Fibroblast of pulmonary artery (primary cell): ENCODE results near the gene PPFIBP1.

Experiments
- DNase-seq: peaks from one replicate; pipeline ENCODE4 v3.0.0-alpha.2; 2010; ENCODE audit warnings: low read depth
- H3K4me3 ChIP-seq: replicated peaks from 2 replicates; pipeline ENCODE4 v1.5.1; 2011; ENCODE audit warnings: low read depth, mild to moderate bottlenecking, control low read depth, low read length, moderate library complexity
- TF ChIP-seq, protein P1 (sequence below): IDR thresholded peaks from 2 replicates; pipeline ENCODE4 v1.5.1; 2011; ENCODE audit warnings: mild to moderate bottlenecking, control low read depth, low read length, inconsistent platforms; ENCODE audit errors: missing control alignments

PPFIBP1 gene

DNA sequence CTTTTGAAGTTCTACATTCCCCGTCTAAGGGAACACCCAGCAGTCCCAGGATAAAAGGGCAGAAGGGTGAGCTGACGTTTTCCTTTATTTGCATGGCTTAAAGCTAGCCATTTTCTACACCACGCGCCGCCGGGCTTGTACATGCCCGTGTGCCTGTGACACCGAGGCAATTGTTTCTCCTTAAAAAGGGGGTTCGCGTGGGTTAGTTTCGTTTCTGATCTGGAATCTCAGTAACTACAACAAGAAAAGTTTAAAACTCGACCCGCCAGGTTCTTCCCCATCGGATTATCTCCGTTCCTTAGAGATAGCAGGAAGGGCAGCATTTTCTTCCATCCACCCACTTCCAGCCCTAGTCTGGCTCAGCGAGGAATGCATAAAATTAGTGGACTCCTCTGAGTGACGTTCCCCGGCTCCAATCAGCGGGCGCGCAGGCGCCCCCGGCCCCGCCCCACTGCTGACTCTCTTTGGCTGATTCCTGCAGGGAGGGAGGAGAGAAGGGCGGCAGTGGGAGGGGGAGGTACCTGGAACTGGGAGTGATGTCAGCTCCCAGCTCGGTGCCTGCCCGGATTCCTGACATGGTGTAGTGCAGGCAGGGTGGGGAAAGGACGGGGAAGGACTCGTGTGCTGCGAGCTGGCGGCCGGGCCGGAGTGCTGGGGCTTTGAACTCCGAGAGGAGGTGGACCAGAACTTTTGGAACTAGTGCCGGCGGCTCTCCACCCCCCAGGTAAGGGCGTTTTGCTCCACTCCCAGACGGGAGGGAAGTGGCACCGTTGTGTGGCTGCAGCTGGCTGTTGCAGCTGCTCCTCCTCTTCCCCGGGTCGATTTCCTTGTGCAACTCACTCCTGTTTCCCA lies at the start of gene PPFIBP1:
TSS of gene PPFIBP1 (plus strand) at position 565 of the 852 bp plus-strand sequence. CDS start 109,191 bp downstream, outside the sequence.
- TF ChIP-seq, protein P1, sequence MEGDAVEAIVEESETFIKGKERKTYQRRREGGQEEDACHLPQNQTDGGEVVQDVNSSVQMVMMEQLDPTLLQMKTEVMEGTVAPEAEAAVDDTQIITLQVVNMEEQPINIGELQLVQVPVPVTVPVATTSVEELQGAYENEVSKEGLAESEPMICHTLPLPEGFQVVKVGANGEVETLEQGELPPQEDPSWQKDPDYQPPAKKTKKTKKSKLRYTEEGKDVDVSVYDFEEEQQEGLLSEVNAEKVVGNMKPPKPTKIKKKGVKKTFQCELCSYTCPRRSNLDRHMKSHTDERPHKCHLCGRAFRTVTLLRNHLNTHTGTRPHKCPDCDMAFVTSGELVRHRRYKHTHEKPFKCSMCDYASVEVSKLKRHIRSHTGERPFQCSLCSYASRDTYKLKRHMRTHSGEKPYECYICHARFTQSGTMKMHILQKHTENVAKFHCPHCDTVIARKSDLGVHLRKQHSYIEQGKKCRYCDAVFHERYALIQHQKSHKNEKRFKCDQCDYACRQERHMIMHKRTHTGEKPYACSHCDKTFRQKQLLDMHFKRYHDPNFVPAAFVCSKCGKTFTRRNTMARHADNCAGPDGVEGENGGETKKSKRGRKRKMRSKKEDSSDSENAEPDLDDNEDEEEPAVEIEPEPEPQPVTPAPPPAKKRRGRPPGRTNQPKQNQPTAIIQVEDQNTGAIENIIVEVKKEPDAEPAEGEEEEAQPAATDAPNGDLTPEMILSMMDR: peak; percentile 39
- H3K4me3 ChIP-seq: peak within 1 kb of the TSS; percentile 77

GRCh38 chr12:27474344-27474743 lies 49.7 kb upstream of the PPFIBP1 start:
- TF ChIP-seq, protein P1: no peak
- H3K4me3 ChIP-seq: no peak overlapping the region
- peak; percentile 62 for DNase-seq

More for the DNA sequence above, at the start of gene PPFIBP1:
- DNase-seq: peak; percentile 98

DNA sequence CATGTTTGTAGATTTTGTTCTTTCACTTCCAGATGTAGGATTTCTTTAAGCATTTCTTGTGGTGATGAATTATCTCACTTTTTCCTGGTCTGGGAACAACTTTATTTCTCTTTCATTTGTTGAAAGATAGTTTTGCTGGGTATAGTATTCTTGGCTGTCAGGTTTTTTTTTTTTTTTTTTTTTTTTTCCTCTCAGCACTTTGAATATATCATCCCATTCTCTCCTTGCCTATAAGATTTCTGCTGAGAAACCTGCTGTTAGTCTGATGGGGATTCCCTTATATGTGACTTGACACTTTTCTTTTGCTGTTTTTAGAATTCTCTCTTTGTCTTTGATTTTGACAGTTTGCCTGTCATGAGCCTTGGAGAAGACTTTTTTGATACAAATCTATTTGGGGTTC lies 47.0 kb upstream of the PPFIBP1 start:
- no peak overlapping the region for H3K4me3 ChIP-seq
- DNase-seq: no peak
- TF ChIP-seq, protein P1: no peak

- TF ChIP-seq, protein P1: no peak
- DNase-seq: no peak
- H3K4me3 ChIP-seq: no peak overlapping the region
These were observed 45.1 kb upstream of the PPFIBP1 start for GRCh38 chr12:27478949-27479348.

- no peak for DNase-seq
- TF ChIP-seq, protein P1: no peak
- no peak overlapping the region for H3K4me3 ChIP-seq
These were observed 44.0 kb upstream of the PPFIBP1 start for GRCh38 chr12:27480016-27480415.

- TF ChIP-seq, protein P1: no peak
- no peak for DNase-seq
- no peak overlapping the region for H3K4me3 ChIP-seq
These were observed 37.0 kb upstream of the PPFIBP1 start for GRCh38 chr12:27486961-27487360.
